Omental fat pad (tissue), 4 donors: ENCODE data around the gene PITX1. TPM values are rescaled to one million over a fixed set of nuclear protein-coding genes. Genes with fewer than 3 reads are reported as not detected.

ENCODE experiments used
- ATAC-seq: fragments of 150-250 bp; one replicate; pipeline ENCODE4 v1.9.1; 2016; ENCODE audit warnings: mild to moderate bottlenecking, moderate library complexity; ENCODE audit not compliant: low FRiP score
- DNase-seq: peaks from one replicate; pipeline ENCODE4 v3.0.0-alpha.2; 2019; ENCODE audit warnings: low spot score
- CTCF ChIP-seq, 3 donors: fragments of 450-650 bp; IDR thresholded peaks; one replicate each; pipeline ENCODE4 v1.5.1; 2016 to 2017; ENCODE audit warnings: antibody characterized with exemption in 3 of 3, mild to moderate bottlenecking in 3 of 3, moderate library complexity in 2 of 3
- total RNA-seq, 4 donors: library from RNA; depleted of rRNA; stranded (reverse); fragments of >200 nt; gene quantifications; one replicate each; pipeline ENCODE4 v1.1.0, GENCODE V29; 2016

Gene PITX1
- total RNA-seq, 4 donors from 2014 or later = 0.74 to 3.7 (median 1.2) TPM; not detected in 1

- TF ChIP-seq CTCF (IDR thresholded peaks at IDR 0.05) = no peak
- ATAC-seq (no peak), DNase-seq (no peak)
Observed at GRCh38 chr5:135051872-135052271, 17.8 kb upstream of the PITX1 start.

- no peak for TF ChIP-seq CTCF (IDR thresholded peaks at IDR 0.05)
- ATAC-seq (no peak), DNase-seq (no peak)
Observed at GRCh38 chr5:135051399-135051798, 17.4 kb upstream of the PITX1 start.

GRCh38 chr5:135050244-135050767, 16.3 kb upstream of the PITX1 start:
- DNase-seq = no peak
- ATAC-seq = no peak
- TF ChIP-seq CTCF (IDR thresholded peaks at IDR 0.05) = no peak

- no peak for TF ChIP-seq CTCF (IDR thresholded peaks at IDR 0.05)
- ATAC-seq (no peak), DNase-seq (no peak)
Observed at GRCh38 chr5:135048930-135049329, 14.9 kb upstream of the PITX1 start.

GRCh38 chr5:135048286-135048685, 14.3 kb upstream of the PITX1 start:
- DNase-seq = no peak
- no peak for TF ChIP-seq CTCF (IDR thresholded peaks at IDR 0.05)
- ATAC-seq = no peak

- ATAC-seq = no peak
- TF ChIP-seq CTCF (IDR thresholded peaks at IDR 0.05) = no peak
- DNase-seq = no peak
Observed at GRCh38 chr5:135047347-135047695, 13.3 kb upstream of the PITX1 start.

- TF ChIP-seq CTCF (IDR thresholded peaks at IDR 0.05) = no peak
- DNase-seq (no peak), ATAC-seq (no peak)
Observed at GRCh38 chr5:135046661-135047346, 12.8 kb upstream of the PITX1 start.
